Measurements from ENCODE around the gene PPID. TPM values are rescaled to one million over a fixed set of nuclear protein-coding genes. Genes with fewer than 3 reads are reported as not detected.
"Not testable (repeated sequence)": the region's sequence is repeated elsewhere in the genome, so short reads cannot be mapped to it uniquely, and the experiment has no call there.

Gene PPID
- total RNA-seq, 1 donor from 2014 or later, result 19.6 TPM

- DNase-seq (ENCODE audit: low spot score), result no peak
Measured at GRCh38 chr4:158669310-158669709, 53.9 kb downstream of the PPID start.

GRCh38 chr4:158667651-158668198 lies 55.5 kb downstream of the PPID start:
- no peak for DNase-seq (ENCODE audit: low spot score)

- no peak for DNase-seq (ENCODE audit: low spot score)
Measured at GRCh38 chr4:158666892-158667291, 56.3 kb downstream of the PPID start.

GRCh38 chr4:158664806-158665205 lies 58.4 kb downstream of the PPID start:
- no peak for DNase-seq (ENCODE audit: low spot score)

GRCh38 chr4:158663707-158664625 lies 59.2 kb downstream of the PPID start:
- not testable (repeated sequence) for DNase-seq (ENCODE audit: low spot score)

- DNase-seq (ENCODE audit: low spot score), result not testable (repeated sequence)
Measured at GRCh38 chr4:158663255-158663654, 59.9 kb downstream of the PPID start.

Other genes starting within 250 kb of the PPID start
- not detected for gene RXFP1, start 201.5 kb downstream of the PPID start, total RNA-seq
- 2.7 TPM for gene C4orf46, start 51.5 kb downstream of the PPID start, total RNA-seq
- 68.8 TPM for gene ETFDH, start 51.1 kb downstream of the PPID start, total RNA-seq
- 57.2 TPM for gene FNIP2, start 45.6 kb upstream of the PPID start, total RNA-seq